Naive B cell (primary cell): ENCODE data around the gene HTT-AS. TPM values are rescaled to one million over a fixed set of nuclear protein-coding genes. Genes with fewer than 3 reads are reported as not detected.

Experiments
- ATAC-seq, 2 donors: fragments of 150-1000 bp; cut with Tn5 transposase; 2 replicates each; pipeline ENCODE4 v1.10.0; 2021; ENCODE audit warnings: low read depth in 2 of 2, mild to moderate bottlenecking in 2 of 2, moderate library complexity in 2 of 2
- DNase-seq: peaks from one replicate; pipeline ENCODE4 v3.0.0; 2022
- H3K27ac Mint-ChIP-seq, 6 donors: one replicate each; pipeline ENCODE4 v1.8.0; 2020 to 2022; ENCODE audit warnings: mild to moderate bottlenecking in 6 of 6, mixed read lengths in 6 of 6, moderate library complexity in 5 of 6, inconsistent platforms in 2 of 6
- H3K27me3 Mint-ChIP-seq, 3 donors: one replicate each; pipeline ENCODE4 v1.8.0; 2021 to 2022; ENCODE audit warnings: mixed read lengths in 3 of 3, mild to moderate bottlenecking in 1 of 3
- H3K36me3 Mint-ChIP-seq, 2 donors: one replicate each; pipeline ENCODE4 v1.8.0; 2020 to 2022; ENCODE audit warnings: mixed read lengths in 2 of 2, inconsistent platforms in 1 of 2, mild to moderate bottlenecking in 1 of 2
- H3K4me1 Mint-ChIP-seq, 3 donors: one replicate each; pipeline ENCODE4 v1.8.0; 2020 to 2022; ENCODE audit warnings: mixed read lengths in 3 of 3, inconsistent platforms in 1 of 3, mild to moderate bottlenecking in 1 of 3, moderate library complexity in 1 of 3
- H3K4me3 Mint-ChIP-seq, 8 donors: one replicate each; pipeline ENCODE4 v1.8.0; 2020 to 2022; ENCODE audit warnings: mild to moderate bottlenecking in 8 of 8, mixed read lengths in 8 of 8, moderate library complexity in 8 of 8, inconsistent platforms in 2 of 8
- H3K9me3 Mint-ChIP-seq, 7 donors: one replicate each; pipeline ENCODE4 v1.8.0; 2020 to 2022; ENCODE audit warnings: mixed read lengths in 7 of 7, mild to moderate bottlenecking in 5 of 7, inconsistent platforms in 2 of 7, moderate library complexity in 1 of 7
- polyA plus RNA-seq, 6 donors: library from polyadenylated mRNA; unstranded; fragments of 300-500 nt; fragmentation: Illumina TruSeq; gene quantifications; one replicate each; pipeline ENCODE4 v1.2.3, GENCODE V29; 2021; ENCODE audit warnings: low read depth in 6 of 6

Gene HTT-AS
- polyA plus RNA-seq, 6 donors from 2014 or later, result not detected

- Mint-ChIP-seq H3K36me3 (peaks cover 0 to 7% of the 10 kb centered on the region in 2 donors), H3K9me3 (peaks cover 0 to 8% (median 0%) of the 10 kb centered on the region in 7 donors), H3K4me1 (peaks cover 66 to 79% (median 78%) of the 10 kb centered on the region in 3 donors), H3K27ac (peak overlapping the region; percentile 93 to 99 (median 97)), H3K4me3 (peak overlapping the region; percentile 92 to 99 (median 95)), H3K27me3 (no peaks in the 10 kb centered on the region)
- ATAC-seq (peak; percentile 64 to 66), DNase-seq (peak; percentile 87)
These were observed 32.9 kb downstream of the HTT-AS start for GRCh38 chr4:3041192-3042142.

- Mint-ChIP-seq H3K27me3 (no peaks in the 10 kb centered on the region), H3K4me1 (peaks cover 58 to 71% (median 69%) of the 10 kb centered on the region in 3 donors), H3K4me3 (peak overlapping the region; percentile 92 to 99 (median 95)), H3K36me3 (peaks cover 0 to 5% of the 10 kb centered on the region in 2 donors), H3K9me3 (peaks cover 0 to 4% (median 0%) of the 10 kb centered on the region in 7 donors), H3K27ac (peak overlapping the region; percentile 94 to 99 (median 98))
- DNase-seq (peak; percentile 60), ATAC-seq (peak; percentile 29 to 44)
These were observed 33.7 kb downstream of the HTT-AS start for GRCh38 chr4:3040452-3041191.

- Mint-ChIP-seq H3K4me3 (peak overlapping the region; percentile 5 to 99 (median 93)), H3K4me1 (peaks cover 50 to 63% (median 61%) of the 10 kb centered on the region in 3 donors), H3K9me3 (no peaks in the 10 kb centered on the region), H3K27ac (peak overlapping the region; percentile 74 to 99 (median 96)), H3K27me3 (no peaks in the 10 kb centered on the region), H3K36me3 (no peaks in the 10 kb centered on the region)
- no peak for DNase-seq
- no peak for ATAC-seq
These were observed 34.5 kb downstream of the HTT-AS start for GRCh38 chr4:3039706-3040366.

GRCh38 chr4:3037957-3038461, 36.3 kb downstream of the HTT-AS start:
- peak; percentile 31 for DNase-seq
- H3K27ac Mint-ChIP-seq, result peak overlapping the region; percentile 58 to 93 (median 88)
- peaks cover 40 to 52% (median 50%) of the 10 kb centered on the region in 3 donors for H3K4me1 Mint-ChIP-seq
- H3K27me3 Mint-ChIP-seq, result no peaks in the 10 kb centered on the region
- ATAC-seq, result no peak
- no peaks in the 10 kb centered on the region for H3K36me3 Mint-ChIP-seq
- H3K4me3 Mint-ChIP-seq, result peak overlapping the region; percentile 69 to 93 (median 84)
- no peaks in the 10 kb centered on the region for H3K9me3 Mint-ChIP-seq

- Mint-ChIP-seq H3K27ac (peak overlapping the region in 1 of 6 donors; percentile 81), H3K4me1 (peaks cover 27 to 37% (median 35%) of the 10 kb centered on the region in 3 donors), H3K36me3 (no peaks in the 10 kb centered on the region), H3K9me3 (no peaks in the 10 kb centered on the region), H3K27me3 (peaks cover 0 to 4% (median 0%) of the 10 kb centered on the region in 3 donors), H3K4me3 (peak overlapping the region in 5 of 8 donors; percentile 53 to 92 (median 83))
- DNase-seq (no peak), ATAC-seq (no peak)
These were observed 38.0 kb downstream of the HTT-AS start for GRCh38 chr4:3036131-3036952.

GRCh38 chr4:3035674-3036073, 38.7 kb downstream of the HTT-AS start:
- Mint-ChIP-seq H3K4me1 (peaks cover 23 to 37% (median 28%) of the 10 kb centered on the region in 3 donors), H3K4me3 (no peak overlapping the region), H3K36me3 (no peaks in the 10 kb centered on the region), H3K9me3 (no peaks in the 10 kb centered on the region), H3K27ac (peak overlapping the region in 2 of 6 donors; percentile 32 to 88), H3K27me3 (peaks cover 0 to 10% (median 0%) of the 10 kb centered on the region in 3 donors)
- ATAC-seq, result no peak
- no peak for DNase-seq

- no peak overlapping the region for H3K27ac Mint-ChIP-seq
- peaks cover 0 to 15% (median 0%) of the 10 kb centered on the region in 3 donors for H3K27me3 Mint-ChIP-seq
- H3K9me3 Mint-ChIP-seq, result no peaks in the 10 kb centered on the region
- H3K36me3 Mint-ChIP-seq, result no peaks in the 10 kb centered on the region
- ATAC-seq (no peak), DNase-seq (no peak)
- peak overlapping the region in 1 of 8 donors; percentile 15 for H3K4me3 Mint-ChIP-seq
- H3K4me1 Mint-ChIP-seq, result peaks cover 20 to 33% (median 24%) of the 10 kb centered on the region in 3 donors
These were observed 39.1 kb downstream of the HTT-AS start for GRCh38 chr4:3035249-3035648.

- ATAC-seq, result no peak
- Mint-ChIP-seq H3K4me1 (peaks cover 15 to 27% (median 22%) of the 10 kb centered on the region in 3 donors), H3K27me3 (peaks cover 0 to 15% (median 0%) of the 10 kb centered on the region in 3 donors), H3K4me3 (peak overlapping the region in 1 of 8 donors; percentile 7), H3K27ac (no peak overlapping the region), H3K36me3 (no peaks in the 10 kb centered on the region), H3K9me3 (no peaks in the 10 kb centered on the region)
- DNase-seq, result no peak
These were observed 40.1 kb downstream of the HTT-AS start for GRCh38 chr4:3034231-3034630.

- Mint-ChIP-seq H3K4me3 (no peak overlapping the region), H3K27me3 (peaks cover 0 to 15% (median 0%) of the 10 kb centered on the region in 3 donors), H3K9me3 (no peaks in the 10 kb centered on the region), H3K27ac (peak overlapping the region in 2 of 6 donors; percentile 16 to 72), H3K36me3 (no peaks in the 10 kb centered on the region), H3K4me1 (peaks cover 0 to under 1% (median 0%) of the 10 kb centered on the region in 3 donors)
- no peak for ATAC-seq
- no peak for DNase-seq
These were observed 42.8 kb downstream of the HTT-AS start for GRCh38 chr4:3031357-3032082.

GRCh38 chr4:3030566-3031356, 43.6 kb downstream of the HTT-AS start:
- Mint-ChIP-seq H3K36me3 (no peaks in the 10 kb centered on the region), H3K27ac (peak overlapping the region in 2 of 6 donors; percentile 38 to 47), H3K4me1 (no peaks in the 10 kb centered on the region), H3K9me3 (no peaks in the 10 kb centered on the region), H3K4me3 (no peak overlapping the region), H3K27me3 (peaks cover 0 to 15% (median 0%) of the 10 kb centered on the region in 3 donors)
- ATAC-seq (no peak), DNase-seq (no peak)

- Mint-ChIP-seq H3K36me3 (no peaks in the 10 kb centered on the region), H3K4me3 (no peak overlapping the region), H3K9me3 (no peaks in the 10 kb centered on the region), H3K4me1 (no peaks in the 10 kb centered on the region), H3K27ac (peak overlapping the region in 1 of 6 donors; percentile 33), H3K27me3 (peaks cover 0 to 15% (median 0%) of the 10 kb centered on the region in 3 donors)
- DNase-seq (no peak), ATAC-seq (no peak)
These were observed 44.9 kb downstream of the HTT-AS start for GRCh38 chr4:3029464-3029863.
